Heart left ventricle (tissue), 16 donors: ENCODE measurements around the gene HSD11B2. TPM values are rescaled to one million over a fixed set of nuclear protein-coding genes. Genes with fewer than 3 reads are reported as not detected.

ENCODE experiments used
- ATAC-seq, 4 donors: fragments of 200-7000 bp; cut with Tn5 transposase; one replicate each; pipeline ENCODE4 v1.9.1; 2020 to 2022; ENCODE audit warnings: moderate library complexity in 4 of 4, mild to moderate bottlenecking in 3 of 4, moderate number of reproducible peaks in 1 of 4
- DNase-seq, 5 donors: peaks; one replicate each; pipeline ENCODE4 v3.0.0-alpha.2; 2020
- H3K27ac ChIP-seq, 12 donors: fragments of 200-600 bp; sonication (generic) in 4 of 12; one replicate each; pipeline versions ENCODE4 v1.5.0 to v1.8.0; 2016 to 2022; ENCODE audit warnings: mild to moderate bottlenecking in 2 of 12
- H3K27me3 ChIP-seq, 9 donors: fragments of 200-600 bp; sonication (generic) in 2 of 9; one replicate each; pipeline versions ENCODE4 v1.5.1 to v1.8.0; 2016 to 2022; ENCODE audit warnings: mild to moderate bottlenecking in 3 of 9
- H3K36me3 ChIP-seq, 9 donors: fragments of 200-600 bp; sonication (generic) in 2 of 9; one replicate each; pipeline versions ENCODE4 v1.5.0 to v1.8.0; 2018 to 2022; ENCODE audit warnings: mild to moderate bottlenecking in 2 of 9
- H3K4me1 ChIP-seq, 12 donors: fragments of 200-600 bp; sonication (generic) in 4 of 12; one replicate each; pipeline versions ENCODE4 v1.5.0 to v1.8.0; 2016 to 2022; ENCODE audit warnings: mild to moderate bottlenecking in 3 of 12
- H3K4me3 ChIP-seq, 12 donors: fragments of 200-600 bp; sonication (generic) in 4 of 12; one replicate each; pipeline versions ENCODE4 v1.5.0 to v1.8.0; 2017 to 2022; ENCODE audit warnings: mild to moderate bottlenecking in 9 of 12, moderate library complexity in 4 of 12
- H3K9me3 ChIP-seq, 12 donors: fragments of 200-600 bp; sonication (generic) in 4 of 12; one replicate each; pipeline versions ENCODE4 v1.5.0 to v1.8.0; 2016 to 2022; ENCODE audit warnings: mild to moderate bottlenecking in 1 of 12
- CTCF ChIP-seq, 12 donors: fragments of 200-600 bp; sonication (generic) in 4 of 12; IDR thresholded peaks; one replicate each; pipeline versions ENCODE4 v1.5.0 to v1.8.0; 2018 to 2022; ENCODE audit warnings: antibody characterized with exemption in 12 of 12, mild to moderate bottlenecking in 5 of 12
- POLR2A ChIP-seq, 2 donors: fragments of 450-650 bp; IDR thresholded peaks; one replicate each; pipeline ENCODE4 v1.6.1; 2017; ENCODE audit warnings: antibody characterized with exemption in 2 of 2, mild to moderate bottlenecking in 2 of 2, moderate library complexity in 2 of 2
- WGBS, 4 donors: extraction: QIAGEN DNeasy Blood & Tissue Kit in 2 of 4; methylation state at CpG; one replicate each; pipeline versions ENCODE4 v1.1.5 to v1.1.7; 2013 to 2018; 5-methylcytosine and 5-hydroxymethylcytosine counted together
- intact Hi-C, 10 donors: fragments of 100-400 bp; cut with DNase I; formaldehyde crosslinking; loops; one replicate each; pipeline versions ENCODE4 v1.11.1 to v1.14.2; 2022
- polyA plus RNA-seq, 2 donors: library from polyadenylated mRNA; stranded (reverse); fragments of 200-250 nt; gene quantifications; one replicate each; pipeline ENCODE4 v1.2.3, GENCODE V29; 2013
- total RNA-seq, 9 donors: library from RNA; depleted of rRNA in 2 of 9; stranded (reverse); fragments of >200 nt in 2 of 9; fragmentation: NEBNext Ultra II Directional in 3 of 9; extraction: Animal tissue kit (Norgen Biotek cat#: 25700) in 3 of 9; gene quantifications; one replicate each; pipeline versions ENCODE4 v1.1.0 to v1.2.4, GENCODE V29; 2016 to 2023
- donor health status: ischemic (EF 13 %, LVEDD 7.1; RV severe dilation, severe dysfunction).
- donor health status: healthy with polysubstance abuse.
- donor health status: DM: no; HTN: yes; CAD: no.
- donor health status: DM: no; HTN: no; CAD: no.
- donor health status: ischemic (EF 25% LVEDD 6.9; RV normal size, moderate dysfunction).
- donor health status: ischemic (EF 25% LVEDD 5.7; RV mildly dilated, moderate dysfunction).
- donor health status: healthy.
- donor health status: DM: yes; HTN: yes; CAD: no.
- donor health status: ischemic (EF 35%, LVEDD 5.7; RV mildly dilated, moderate dysfunction).
- donor health status: nonischemic (EF 11% LVEDD 7.7; RV severe dilation, severe dysfunction).
- donor health status: DM: yes; HTN: yes; CAD: no.
- donor health status: PGD.
- donor health status: ischemic (EF 29% LVEDD 5.4; RV normal size, mild dysfunction).
- donor health status: nonischemic (EF 23%, LVEDD 6.1; RV moderate dilation, normal function).

Gene HSD11B2
- total and polyA plus RNA-seq, 11 donors, result 0.15 to 1.00 (median 0.39) TPM; not detected in 1

- peaks cover 17 to 71% (median 52%) of the 10 kb centered on the region in 12 donors for H3K4me1 ChIP-seq
- peaks cover 0 to 49% (median 23%) of the 10 kb centered on the region in 9 donors for H3K36me3 ChIP-seq
- peak overlapping the region in 5 of 12 donors; percentile 18 to 79 (median 33) for H3K27ac ChIP-seq
Observed at GRCh38 chr16:67451061-67451703, 20.3 kb downstream of the HSD11B2 start.

DNA sequence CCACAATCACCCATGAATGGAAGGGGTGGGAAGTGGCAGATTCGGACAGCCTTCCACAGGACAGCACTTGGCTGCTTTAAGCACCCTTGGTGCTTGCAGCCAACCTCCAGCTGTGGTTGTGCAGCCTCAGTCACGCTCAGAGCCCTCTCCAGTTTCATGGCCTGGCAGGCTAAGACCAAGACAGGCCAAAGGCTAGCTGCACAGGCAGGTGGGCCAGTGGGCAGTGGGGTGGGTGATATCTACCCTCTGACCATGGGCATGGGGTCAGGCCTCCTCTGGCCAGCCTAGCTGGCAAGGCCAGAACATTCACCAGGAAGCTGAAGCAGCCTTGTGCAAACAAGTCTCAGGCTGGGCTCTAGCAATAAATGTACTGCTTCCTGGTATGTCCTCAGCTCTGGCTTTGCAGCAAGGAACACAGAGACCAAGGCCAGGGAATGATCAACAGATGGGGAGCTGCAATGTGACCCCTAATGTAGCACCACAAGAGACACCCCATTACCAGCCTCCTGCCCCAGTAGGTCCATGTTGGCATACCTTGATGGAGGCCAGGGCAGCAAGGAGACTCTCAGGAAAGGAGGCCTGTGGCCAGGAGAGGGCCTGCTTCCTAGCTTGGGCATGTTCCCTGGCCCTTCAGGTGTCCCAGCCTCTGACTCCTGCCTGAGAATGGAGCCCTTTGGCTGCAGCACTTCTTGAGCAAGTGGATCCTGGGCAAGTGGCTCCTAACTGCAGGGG lies 20.9 kb downstream of the HSD11B2 start:
- Histone ChIP-seq H3K36me3 (peaks cover 0 to 49% (median 23%) of the 10 kb centered on the region in 9 donors), H3K4me3 (no peak overlapping the region), H3K9me3 (no peaks in the 10 kb centered on the region), H3K4me1 (peaks cover 10 to 71% (median 51%) of the 10 kb centered on the region in 12 donors), H3K27ac (peak overlapping the region in 3 of 12 donors; percentile 18 to 79 (median 33)), H3K27me3 (no peaks in the 10 kb centered on the region)
- TF ChIP-seq CTCF (IDR thresholded peaks at IDR 0.05), result no peak
- TF ChIP-seq POLR2A (IDR thresholded peaks at IDR 0.05), result no peak
- DNase-seq (no peak), ATAC-seq (no peak)
- 79 to 93% (median 84%) methylated on average over 1 to 2 of the region's 2 CpGs for WGBS, 4 donors
- intact Hi-C loops, result no loop called here

More at GRCh38 chr16:67451061-67451703, 20.3 kb downstream of the HSD11B2 start:
- H3K9me3 ChIP-seq, result no peaks in the 10 kb centered on the region
- 80 to 85% (median 85%) methylated on average over 12 of the region's 12 CpGs for WGBS, 4 donors
- no peak for TF ChIP-seq POLR2A (IDR thresholded peaks at IDR 0.05)
- no peak for TF ChIP-seq CTCF (IDR thresholded peaks at IDR 0.05)
- intact Hi-C loops, result no loop called here
- no peak for ATAC-seq
- peak in 2 of 5 donors; percentile 52 to 68 for DNase-seq
- no peaks in the 10 kb centered on the region for H3K27me3 ChIP-seq
- H3K4me3 ChIP-seq, result no peak overlapping the region

DNA sequence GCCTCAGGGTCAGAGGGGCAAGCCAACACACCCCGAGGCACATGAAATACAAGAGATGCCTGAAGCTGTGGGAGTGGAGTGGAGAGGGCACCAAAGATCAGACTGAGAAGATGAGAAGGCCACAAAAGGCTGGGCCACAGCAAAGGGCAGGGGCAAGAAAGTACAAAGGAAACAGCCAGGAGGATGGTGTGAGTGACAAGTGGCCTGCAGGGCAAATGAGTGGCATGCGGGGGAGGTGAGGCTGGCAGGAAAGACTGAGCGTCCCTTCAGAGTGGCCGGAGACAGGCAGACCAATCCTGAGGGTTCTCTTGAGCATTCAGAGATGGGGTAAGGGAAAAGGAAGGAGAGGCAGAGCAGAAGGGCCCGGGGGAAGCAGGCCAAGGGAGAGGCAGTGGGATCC lies 23.2 kb downstream of the HSD11B2 start:
- H3K27ac ChIP-seq, result no peak overlapping the region
- H3K4me3 ChIP-seq, result no peak overlapping the region
- WGBS, 4 donors, result 82 to 90% (median 87%) methylated on average over 5 of the region's 5 CpGs
- ATAC-seq, result no peak
- DNase-seq, result no peak
- peaks cover 0 to 39% (median 20%) of the 10 kb centered on the region in 9 donors for H3K36me3 ChIP-seq
- H3K9me3 ChIP-seq, result no peaks in the 10 kb centered on the region
- peaks cover 14 to 72% (median 52%) of the 10 kb centered on the region in 12 donors for H3K4me1 ChIP-seq
- H3K27me3 ChIP-seq, result no peaks in the 10 kb centered on the region
- no peak for TF ChIP-seq POLR2A (IDR thresholded peaks at IDR 0.05)
- no peak for TF ChIP-seq CTCF (IDR thresholded peaks at IDR 0.05)
- intact Hi-C loops, result no loop called here

GRCh38 chr16:67454852-67455251 lies 23.9 kb downstream of the HSD11B2 start:
- 89 to 99% (median 92%) methylated on average over 6 of the region's 6 CpGs for WGBS, 4 donors
- H3K9me3 ChIP-seq, result no peaks in the 10 kb centered on the region
- ATAC-seq (no peak), DNase-seq (no peak)
- H3K27ac ChIP-seq, result no peak overlapping the region
- no peak for TF ChIP-seq CTCF (IDR thresholded peaks at IDR 0.05)
- peaks cover 21 to 72% (median 52%) of the 10 kb centered on the region in 12 donors for H3K4me1 ChIP-seq
- no peaks in the 10 kb centered on the region for H3K27me3 ChIP-seq
- H3K36me3 ChIP-seq, result peaks cover 0 to 32% (median 20%) of the 10 kb centered on the region in 9 donors
- intact Hi-C loops, result no loop called here
- H3K4me3 ChIP-seq, result no peak overlapping the region
